ENCODE data around the gene AP5S1. TPM values are rescaled to one million over a fixed set of nuclear protein-coding genes. Genes with fewer than 3 reads are reported as not detected.

The AP5S1 gene
- total and polyA plus RNA-seq, 2 of the 4 experiments (the other 2 are of a cell fraction) = 10.1 to 11.7 TPM

Other genes starting within 250 kb of the AP5S1 start
- not detected in 2 replicates for gene GFRA4, start 157.1 kb upstream of the AP5S1 start, total RNA-seq (2012; rRNA removed)
- not detected in 2 replicates for gene GFRA4, start 157.1 kb upstream of the AP5S1 start, polyA plus RNA-seq (2012; rRNA removed)
- under 0.01 and 0.18 TPM in 2 replicates for gene ADAM33, start 138.5 kb upstream of the AP5S1 start, total RNA-seq (2012; rRNA removed)
- gene ADAM33, start 138.5 kb upstream of the AP5S1 start, polyA plus RNA-seq (2012; rRNA removed) = 1.6 and 1.7 TPM in 2 replicates
- gene SIGLEC1, start 107.9 kb upstream of the AP5S1 start, total RNA-seq (2012; rRNA removed) = not detected in 2 replicates
- gene SIGLEC1, start 107.9 kb upstream of the AP5S1 start, polyA plus RNA-seq (2012; rRNA removed) = not detected in 2 replicates
- not detected in 2 replicates for gene HSPA12B, start 87.9 kb upstream of the AP5S1 start, total RNA-seq (2012; rRNA removed)
- gene HSPA12B, start 87.9 kb upstream of the AP5S1 start, polyA plus RNA-seq (2012; rRNA removed) = not detected in 2 replicates
- 31.4 and 31.9 TPM in 2 replicates for gene ADISSP, start 52.8 kb upstream of the AP5S1 start, total RNA-seq (2012; rRNA removed)
- 58.2 and 65.0 TPM in 2 replicates for gene ADISSP, start 52.8 kb upstream of the AP5S1 start, polyA plus RNA-seq (2012; rRNA removed)
- under 0.01 TPM in 1 of 2 replicates, not detected in the other for gene SPEF1, start 39.1 kb upstream of the AP5S1 start, total RNA-seq (2012; rRNA removed)
- 0.15 and 0.26 TPM in 2 replicates for gene SPEF1, start 39.1 kb upstream of the AP5S1 start, polyA plus RNA-seq (2012; rRNA removed)
- 59.1 and 72.2 TPM in 2 replicates for gene CENPB, start 33.8 kb upstream of the AP5S1 start, total RNA-seq (2012; rRNA removed)
- gene CENPB, start 33.8 kb upstream of the AP5S1 start, polyA plus RNA-seq (2012; rRNA removed) = 45.7 and 49.3 TPM in 2 replicates
- 14.5 and 14.7 TPM in 2 replicates for gene CDC25B, start 24.2 kb upstream of the AP5S1 start, total RNA-seq (2012; rRNA removed)
- gene CDC25B, start 24.2 kb upstream of the AP5S1 start, polyA plus RNA-seq (2012; rRNA removed) = 50.5 and 59.8 TPM in 2 replicates
- 10.3 and 10.4 TPM in 2 replicates for gene MAVS, start 26.3 kb downstream of the AP5S1 start, total RNA-seq (2012; rRNA removed)
- gene MAVS, start 26.3 kb downstream of the AP5S1 start, polyA plus RNA-seq (2012; rRNA removed) = 15.5 and 15.6 TPM in 2 replicates
- gene PANK2, start 68.8 kb downstream of the AP5S1 start, total RNA-seq (2012; rRNA removed) = 28.1 and 47.8 TPM in 2 replicates
- 15.8 and 17.7 TPM in 2 replicates for gene PANK2, start 68.8 kb downstream of the AP5S1 start, polyA plus RNA-seq (2012; rRNA removed)
- gene RNF24, start 195.0 kb downstream of the AP5S1 start, total RNA-seq (2012; rRNA removed) = 11.3 and 12.5 TPM in 2 replicates
- 9.1 and 11.3 TPM in 2 replicates for gene RNF24, start 195.0 kb downstream of the AP5S1 start, polyA plus RNA-seq (2012; rRNA removed)

Data from IMR-90 (cell line).